Choroid plexus epithelial cell (primary cell): ENCODE measurements around the gene BPIFB2.

ENCODE experiments used
- DNase-seq: peaks from one replicate; pipeline ENCODE4 v3.0.0-alpha.2; 2010; ENCODE audit warnings: low read depth
- H3K4me3 ChIP-seq: 2 replicates; pipeline ENCODE4 v1.5.1; 2011; ENCODE audit warnings: low read depth, mild to moderate bottlenecking, control low read depth, low read length, moderate library complexity
- TF ChIP-seq, protein P1 (sequence below): conservative IDR thresholded peaks from 2 replicates; pipeline ENCODE4 v1.5.1; 2011; ENCODE audit warnings: low read depth, mild to moderate bottlenecking, control low read depth, inconsistent platforms, low read length, moderate library complexity

The BPIFB2 gene

DNA sequence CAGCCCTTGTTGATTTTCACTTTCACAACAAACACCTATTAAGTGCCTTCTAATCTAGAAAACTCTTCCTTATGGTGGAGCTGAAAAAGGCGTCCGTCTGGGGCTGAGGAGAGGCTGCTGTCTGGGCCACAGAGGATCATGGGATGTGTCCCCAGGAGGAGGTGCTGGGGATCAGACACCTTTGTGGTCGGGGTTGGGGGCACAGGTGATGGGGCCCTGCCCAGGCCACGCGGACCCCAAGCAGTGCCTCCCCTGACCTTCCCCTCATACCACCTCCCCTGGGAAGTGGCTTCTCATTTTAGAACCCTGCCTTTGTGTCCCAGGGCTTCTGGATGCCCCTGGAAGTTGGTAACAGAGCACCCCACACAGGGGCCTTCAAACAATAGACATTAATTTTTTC is 44.3 kb upstream of the BPIFB2 start:
- no peak for DNase-seq
- TF ChIP-seq, protein P1, sequence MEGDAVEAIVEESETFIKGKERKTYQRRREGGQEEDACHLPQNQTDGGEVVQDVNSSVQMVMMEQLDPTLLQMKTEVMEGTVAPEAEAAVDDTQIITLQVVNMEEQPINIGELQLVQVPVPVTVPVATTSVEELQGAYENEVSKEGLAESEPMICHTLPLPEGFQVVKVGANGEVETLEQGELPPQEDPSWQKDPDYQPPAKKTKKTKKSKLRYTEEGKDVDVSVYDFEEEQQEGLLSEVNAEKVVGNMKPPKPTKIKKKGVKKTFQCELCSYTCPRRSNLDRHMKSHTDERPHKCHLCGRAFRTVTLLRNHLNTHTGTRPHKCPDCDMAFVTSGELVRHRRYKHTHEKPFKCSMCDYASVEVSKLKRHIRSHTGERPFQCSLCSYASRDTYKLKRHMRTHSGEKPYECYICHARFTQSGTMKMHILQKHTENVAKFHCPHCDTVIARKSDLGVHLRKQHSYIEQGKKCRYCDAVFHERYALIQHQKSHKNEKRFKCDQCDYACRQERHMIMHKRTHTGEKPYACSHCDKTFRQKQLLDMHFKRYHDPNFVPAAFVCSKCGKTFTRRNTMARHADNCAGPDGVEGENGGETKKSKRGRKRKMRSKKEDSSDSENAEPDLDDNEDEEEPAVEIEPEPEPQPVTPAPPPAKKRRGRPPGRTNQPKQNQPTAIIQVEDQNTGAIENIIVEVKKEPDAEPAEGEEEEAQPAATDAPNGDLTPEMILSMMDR, result no peak
- H3K4me3 ChIP-seq, result no peak overlapping the region

DNA sequence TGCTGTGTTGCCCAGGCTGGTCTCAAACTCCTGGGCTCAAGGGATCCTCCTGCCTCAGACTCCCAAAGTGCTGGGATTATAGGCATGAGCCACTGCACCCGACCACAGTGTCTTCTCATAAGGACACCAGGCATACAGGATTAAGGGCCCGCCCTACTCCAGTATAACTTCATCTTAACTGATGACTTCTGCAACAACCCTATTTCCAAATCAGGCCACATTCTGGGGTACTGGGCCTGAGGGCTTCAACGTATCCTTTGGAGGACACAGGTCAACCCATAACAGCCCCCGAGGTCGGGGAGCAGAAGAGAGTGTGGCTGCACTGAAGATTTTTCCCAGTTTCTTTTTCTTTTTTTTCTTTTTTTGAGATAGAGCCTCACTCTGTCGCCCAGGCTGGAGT is 42.9 kb upstream of the BPIFB2 start:
- DNase-seq, result no peak
- TF ChIP-seq, protein P1, result no peak
- H3K4me3 ChIP-seq, result no peak overlapping the region

DNA sequence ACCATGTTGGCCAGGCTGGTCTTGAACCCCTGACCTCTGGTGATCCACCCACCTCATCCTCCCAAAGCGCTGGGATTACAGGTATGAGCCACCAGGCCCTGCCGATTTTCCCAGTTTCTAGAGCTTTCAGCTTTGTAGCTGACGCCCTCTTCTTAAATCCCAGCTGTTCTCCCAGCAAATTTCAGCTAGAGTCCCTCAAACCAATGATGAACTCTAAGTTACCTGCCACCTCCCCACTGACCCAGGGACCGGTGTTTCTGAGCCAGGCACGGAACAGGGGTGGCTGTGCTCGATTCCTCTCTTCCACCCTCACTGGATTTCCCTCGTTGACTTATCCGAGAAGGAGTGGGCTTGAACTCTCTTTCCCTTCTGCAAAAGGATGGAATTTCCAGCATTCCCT is 42.4 kb upstream of the BPIFB2 start:
- TF ChIP-seq, protein P1, result no peak
- no peak overlapping the region for H3K4me3 ChIP-seq

DNA sequence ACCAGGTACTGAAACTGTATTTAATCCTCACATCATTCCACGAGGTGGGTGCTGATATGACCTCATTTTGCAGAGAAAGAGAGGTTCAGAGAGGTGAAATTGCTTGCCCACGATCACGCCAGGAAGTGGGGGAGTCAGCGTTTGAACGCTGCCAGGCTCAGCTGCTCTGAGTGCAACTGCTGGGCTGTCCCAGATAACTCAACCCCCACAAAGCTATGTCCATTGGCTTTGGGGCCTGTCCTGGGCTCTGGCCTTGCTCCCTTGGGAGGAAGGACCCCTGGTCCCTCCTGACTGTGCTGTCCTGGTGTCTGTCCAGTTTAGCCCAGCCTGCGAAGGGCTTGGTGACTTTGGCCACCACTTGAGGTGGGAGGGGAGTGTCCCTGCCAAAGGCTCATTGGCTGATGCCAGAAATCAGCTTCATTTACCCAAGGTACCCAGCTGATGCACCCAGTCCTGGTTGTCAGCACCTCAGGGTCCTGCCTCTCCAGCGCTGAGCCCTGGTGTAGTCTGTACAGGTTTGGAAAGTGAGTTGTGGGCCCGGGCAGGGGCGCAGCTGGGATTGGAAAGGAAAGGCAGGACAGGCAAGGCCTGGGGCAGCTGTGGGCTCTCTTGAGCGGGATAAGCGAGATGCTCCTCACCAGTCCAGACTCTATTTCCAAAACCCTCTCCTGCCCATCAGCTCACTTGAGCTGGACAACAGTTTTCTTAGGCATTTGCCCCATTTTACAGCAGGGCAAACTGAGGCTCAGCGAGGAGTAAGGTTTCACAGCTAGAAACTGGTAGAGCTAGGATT is 41.7 kb upstream of the BPIFB2 start:
- H3K4me3 ChIP-seq, result no peak overlapping the region
- no peak for DNase-seq
- TF ChIP-seq, protein P1, result no peak

More for the DNA sequence above, 42.4 kb upstream of the BPIFB2 start:
- no peak for DNase-seq

DNA sequence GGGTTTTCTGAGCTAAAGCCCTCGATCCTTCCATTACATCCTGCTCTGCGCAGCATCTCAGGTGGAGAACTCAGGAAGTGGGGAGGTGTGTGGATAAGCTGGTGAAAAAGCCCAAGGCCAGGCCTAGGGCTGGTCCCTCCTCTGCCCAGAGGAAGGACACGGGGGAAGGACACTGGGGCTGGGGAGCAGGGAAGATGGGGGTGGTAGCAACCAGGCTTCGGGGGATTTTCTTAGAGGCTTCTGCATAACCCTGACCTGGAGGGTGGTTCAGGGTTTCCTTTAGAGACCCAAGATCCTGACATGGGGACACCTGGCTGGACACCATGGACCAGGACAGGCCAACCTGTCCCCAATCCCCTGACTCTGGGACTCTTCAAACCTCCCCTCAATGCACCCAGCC is 41.1 kb upstream of the BPIFB2 start:
- H3K4me3 ChIP-seq, result no peak overlapping the region
- TF ChIP-seq, protein P1, result no peak
- no peak for DNase-seq

DNA sequence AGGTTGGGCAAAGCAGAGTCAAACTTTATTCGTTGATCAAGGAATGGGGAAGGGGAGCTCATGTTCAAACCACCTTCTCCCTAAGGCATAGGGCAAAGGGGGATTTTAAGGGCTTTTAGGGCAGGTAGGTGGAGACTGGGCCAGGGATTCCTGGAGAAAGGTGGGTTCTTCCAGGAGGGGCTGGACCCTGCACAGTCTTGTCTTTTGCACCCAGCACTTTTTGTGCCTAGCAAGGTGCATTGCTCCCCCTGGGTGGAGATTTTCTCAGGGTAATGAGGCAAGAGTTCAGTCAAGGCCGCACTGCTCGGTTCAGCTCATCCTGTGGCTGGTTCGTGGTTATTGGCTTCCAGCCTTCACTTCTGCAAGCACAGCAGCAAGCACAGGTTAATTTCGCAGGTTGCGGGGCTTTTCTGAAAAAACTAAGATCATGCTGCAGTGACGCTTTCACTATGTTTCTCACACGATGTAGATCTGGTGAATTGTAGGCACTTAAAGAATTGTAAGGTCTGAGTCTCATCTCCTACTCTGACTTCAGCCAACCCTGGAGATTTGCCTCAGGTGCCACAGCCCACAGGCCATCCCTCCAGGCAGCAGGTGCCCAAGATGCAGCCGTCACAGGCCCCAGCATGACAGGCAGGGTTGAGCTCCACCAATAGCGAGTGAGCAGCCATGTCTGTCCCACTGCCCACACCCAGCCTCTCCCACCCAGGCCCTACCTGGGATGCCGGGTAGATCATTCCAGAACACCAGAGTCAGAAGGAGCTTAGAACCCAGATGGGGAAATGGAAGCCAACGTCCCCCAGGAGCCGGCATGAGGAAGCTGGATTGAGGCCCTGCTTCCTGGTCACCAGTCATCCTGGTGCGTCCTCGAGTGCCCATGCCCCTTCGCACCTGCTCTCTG is 40.4 kb upstream of the BPIFB2 start:
- TF ChIP-seq, protein P1, result no peak
- H3K4me3 ChIP-seq, result no peak overlapping the region
- DNase-seq, result no peak
